Neural progenitor cell (in vitro differentiated cells): ENCODE data around the gene HEATR5A.

ENCODE experiments used
- EZH2 ChIP-seq: fragments of 200-600 bp; sonication (generic); IDR thresholded peaks from 2 replicates; pipeline ENCODE4 v1.6.1; 2017; ENCODE audit warnings: antibody characterized with exemption, mild to moderate bottlenecking, moderate library complexity
- EZH2phosphoT487 ChIP-seq: fragments of 200-600 bp; sonication (generic); IDR thresholded peaks from 2 replicates; pipeline ENCODE4 v1.6.1; 2017; ENCODE audit warnings: antibody characterized with exemption
- TF ChIP-seq, protein P1 (sequence below): fragments of 200-600 bp; sonication (generic); IDR thresholded peaks from 2 replicates; pipeline ENCODE4 v1.5.1; 2017; ENCODE audit warnings: antibody characterized with exemption, mild to moderate bottlenecking

DNA sequence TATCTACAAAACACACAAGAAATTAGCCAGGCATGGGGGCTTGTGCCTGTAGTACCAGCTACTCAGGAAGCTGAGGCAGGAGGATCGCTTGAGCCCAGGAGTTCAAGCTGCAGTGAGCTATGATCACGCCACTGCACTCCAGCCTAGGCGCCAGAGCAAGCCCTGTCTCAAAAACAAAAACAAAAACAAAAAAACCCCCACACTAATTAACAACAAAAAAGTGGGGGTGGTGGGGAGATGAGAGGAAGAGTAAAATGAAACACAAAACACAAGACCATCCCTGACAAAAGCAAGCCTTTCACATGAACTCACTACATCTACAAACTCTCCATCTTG is 158.9 kb downstream of the HEATR5A start:
- TF ChIP-seq, protein P1, sequence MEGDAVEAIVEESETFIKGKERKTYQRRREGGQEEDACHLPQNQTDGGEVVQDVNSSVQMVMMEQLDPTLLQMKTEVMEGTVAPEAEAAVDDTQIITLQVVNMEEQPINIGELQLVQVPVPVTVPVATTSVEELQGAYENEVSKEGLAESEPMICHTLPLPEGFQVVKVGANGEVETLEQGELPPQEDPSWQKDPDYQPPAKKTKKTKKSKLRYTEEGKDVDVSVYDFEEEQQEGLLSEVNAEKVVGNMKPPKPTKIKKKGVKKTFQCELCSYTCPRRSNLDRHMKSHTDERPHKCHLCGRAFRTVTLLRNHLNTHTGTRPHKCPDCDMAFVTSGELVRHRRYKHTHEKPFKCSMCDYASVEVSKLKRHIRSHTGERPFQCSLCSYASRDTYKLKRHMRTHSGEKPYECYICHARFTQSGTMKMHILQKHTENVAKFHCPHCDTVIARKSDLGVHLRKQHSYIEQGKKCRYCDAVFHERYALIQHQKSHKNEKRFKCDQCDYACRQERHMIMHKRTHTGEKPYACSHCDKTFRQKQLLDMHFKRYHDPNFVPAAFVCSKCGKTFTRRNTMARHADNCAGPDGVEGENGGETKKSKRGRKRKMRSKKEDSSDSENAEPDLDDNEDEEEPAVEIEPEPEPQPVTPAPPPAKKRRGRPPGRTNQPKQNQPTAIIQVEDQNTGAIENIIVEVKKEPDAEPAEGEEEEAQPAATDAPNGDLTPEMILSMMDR, result no peak
- TF ChIP-seq EZH2phosphoT487, result no peak
- TF ChIP-seq EZH2, result no peak
